Tibial nerve (tissue), 4 donors: ENCODE measurements around the gene ARCN1. TPM values are rescaled to one million over a fixed set of nuclear protein-coding genes. Genes with fewer than 3 reads are reported as not detected.

Source experiments
- DNase-seq, 2 donors: peaks; one replicate each; pipeline ENCODE4 v3.0.0-alpha.2; 2019; ENCODE audit warnings: low spot score in 2 of 2
- H3K27ac ChIP-seq, 4 donors: fragments of 200-600 bp; sonication (generic) in 3 of 4; one replicate each; pipeline ENCODE4 v1.5.1; 2017 to 2019; ENCODE audit warnings: mild to moderate bottlenecking in 1 of 4
- H3K27me3 ChIP-seq, 2 donors: fragments of 200-600 bp; sonication (generic) in 1 of 2; one replicate each; pipeline versions ENCODE4 v1.5.1 to v1.6.0; 2017 to 2019
- H3K36me3 ChIP-seq, 3 donors: fragments of 200-600 bp; sonication (generic); one replicate each; pipeline ENCODE4 v1.5.1; 2018 to 2019
- H3K4me1 ChIP-seq, 4 donors: fragments of 200-600 bp; sonication (generic) in 3 of 4; one replicate each; pipeline ENCODE4 v1.5.1; 2017 to 2019
- H3K4me3 ChIP-seq, 4 donors: fragments of 200-600 bp; sonication (generic) in 3 of 4; one replicate each; pipeline ENCODE4 v1.5.1; 2017 to 2019; ENCODE audit warnings: mild to moderate bottlenecking in 1 of 4, moderate library complexity in 1 of 4
- H3K9me3 ChIP-seq, 4 donors: fragments of 200-600 bp; sonication (generic) in 3 of 4; one replicate each; pipeline ENCODE4 v1.5.1; 2017 to 2019
- EP300 ChIP-seq, 2 donors: sonication (generic); formaldehyde crosslinking; IDR thresholded peaks; one replicate each; pipeline ENCODE4 v1.6.1; 2017; ENCODE audit warnings: antibody characterized with exemption in 2 of 2, mild to moderate bottlenecking in 1 of 2
- POLR2A ChIP-seq, 2 donors: fragments of 450-650 bp; IDR thresholded peaks; one replicate each; pipeline ENCODE4 v1.6.1; 2017; ENCODE audit warnings: antibody characterized with exemption in 2 of 2, mild to moderate bottlenecking in 2 of 2, moderate library complexity in 2 of 2
- WGBS, 2 donors: methylation state at CpG; one replicate each; pipeline ENCODE4 v1.1.5; 2018; 5-methylcytosine and 5-hydroxymethylcytosine counted together
- total RNA-seq, 4 donors: library from RNA; depleted of rRNA; stranded (reverse); fragments of >200 nt; gene quantifications; one replicate each; pipeline ENCODE4 v1.1.0, GENCODE V29; 2016
- TF ChIP-seq, protein P1 (sequence below), 5 experiments: fragments of 200-600 bp in 3 of 5; fragments of 450-650 bp in 2 of 5; sonication (generic) in 3 of 5; IDR thresholded peaks; one replicate each; pipeline ENCODE4 v1.5.1; 2016 to 2019; ENCODE audit warnings: antibody characterized with exemption in 5 of 5, mild to moderate bottlenecking in 3 of 5, moderate library complexity in 2 of 5

Gene ARCN1
- total RNA-seq, 4 donors from 2014 or later = 74.3 to 94.8 (median 88.5) TPM

DNA sequence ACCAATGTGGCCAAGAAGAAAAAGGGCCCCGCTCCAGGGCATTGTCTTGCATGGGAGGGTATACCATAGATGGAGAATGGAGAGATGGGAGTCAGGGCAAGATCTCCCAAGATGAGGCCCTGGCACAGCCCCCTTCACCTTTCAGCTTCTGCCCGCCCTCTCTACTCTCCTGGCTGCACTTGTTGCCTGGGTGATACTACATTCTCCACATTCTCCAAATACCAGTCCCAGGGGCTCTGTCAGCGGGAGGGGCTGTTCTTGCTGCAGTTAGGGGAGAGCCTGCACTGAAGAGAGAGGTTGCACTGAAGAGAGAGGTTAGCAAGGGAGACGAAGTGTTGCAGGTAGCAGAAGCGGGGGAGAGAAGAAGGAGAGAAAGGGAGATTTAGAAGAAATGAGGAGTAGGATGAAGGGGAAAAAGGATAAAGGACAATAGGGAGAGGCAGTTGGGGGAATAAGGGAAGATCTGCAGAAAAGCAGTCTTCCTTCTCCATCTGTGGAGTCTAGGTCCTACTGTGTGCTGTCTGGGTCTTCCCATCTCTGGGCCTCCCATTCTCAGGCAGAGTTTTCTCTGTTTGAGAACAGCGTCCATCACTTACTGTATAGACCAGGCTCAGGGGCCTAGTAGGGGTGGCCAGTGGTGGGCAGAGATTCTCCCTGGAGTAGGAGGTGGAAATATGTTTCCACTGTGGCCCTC lies 43.2 kb downstream of the ARCN1 start:
- no peaks in the 10 kb centered on the region for H3K27me3 ChIP-seq
- H3K9me3 ChIP-seq = no peaks in the 10 kb centered on the region
- H3K4me3 ChIP-seq = no peak overlapping the region
- peaks cover 5 to 41% (median 9%) of the 10 kb centered on the region in 3 donors for H3K36me3 ChIP-seq
- TF ChIP-seq EP300 (IDR thresholded peaks at IDR 0.05) = no peak
- no peak for TF ChIP-seq POLR2A (IDR thresholded peaks at IDR 0.05)
- TF ChIP-seq, protein P1, sequence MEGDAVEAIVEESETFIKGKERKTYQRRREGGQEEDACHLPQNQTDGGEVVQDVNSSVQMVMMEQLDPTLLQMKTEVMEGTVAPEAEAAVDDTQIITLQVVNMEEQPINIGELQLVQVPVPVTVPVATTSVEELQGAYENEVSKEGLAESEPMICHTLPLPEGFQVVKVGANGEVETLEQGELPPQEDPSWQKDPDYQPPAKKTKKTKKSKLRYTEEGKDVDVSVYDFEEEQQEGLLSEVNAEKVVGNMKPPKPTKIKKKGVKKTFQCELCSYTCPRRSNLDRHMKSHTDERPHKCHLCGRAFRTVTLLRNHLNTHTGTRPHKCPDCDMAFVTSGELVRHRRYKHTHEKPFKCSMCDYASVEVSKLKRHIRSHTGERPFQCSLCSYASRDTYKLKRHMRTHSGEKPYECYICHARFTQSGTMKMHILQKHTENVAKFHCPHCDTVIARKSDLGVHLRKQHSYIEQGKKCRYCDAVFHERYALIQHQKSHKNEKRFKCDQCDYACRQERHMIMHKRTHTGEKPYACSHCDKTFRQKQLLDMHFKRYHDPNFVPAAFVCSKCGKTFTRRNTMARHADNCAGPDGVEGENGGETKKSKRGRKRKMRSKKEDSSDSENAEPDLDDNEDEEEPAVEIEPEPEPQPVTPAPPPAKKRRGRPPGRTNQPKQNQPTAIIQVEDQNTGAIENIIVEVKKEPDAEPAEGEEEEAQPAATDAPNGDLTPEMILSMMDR (IDR thresholded peaks at IDR 0.05) = no peak
- no peak for DNase-seq
- 53 to 58% methylated on average over 6 of the region's 6 CpGs for WGBS, 2 donors
- peaks cover 5 to 97% (median 69%) of the 10 kb centered on the region in 4 donors for H3K4me1 ChIP-seq
- peak overlapping the region; percentile 36 to 99 (median 86) for H3K27ac ChIP-seq

DNA sequence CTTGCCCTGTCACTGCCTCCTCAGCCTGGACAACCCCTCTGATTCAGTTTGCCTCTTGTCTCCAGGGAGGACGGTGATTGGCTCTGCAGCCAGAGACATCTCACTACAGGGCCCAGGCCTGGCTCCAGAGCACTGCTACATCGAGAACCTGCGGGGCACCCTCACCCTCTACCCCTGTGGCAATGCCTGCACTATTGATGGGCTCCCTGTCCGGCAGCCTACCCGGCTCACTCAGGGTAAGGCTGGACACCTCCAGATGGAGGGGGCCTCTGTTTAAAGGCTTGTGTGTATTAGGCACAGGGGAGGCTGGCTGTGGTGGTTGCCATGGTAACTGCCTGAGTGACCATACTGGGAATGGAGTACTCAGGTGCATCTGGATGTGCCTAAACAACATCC lies 43.8 kb downstream of the ARCN1 start:
- TF ChIP-seq, protein P1 (IDR thresholded peaks at IDR 0.05) = no peak
- TF ChIP-seq POLR2A (IDR thresholded peaks at IDR 0.05) = no peak
- no peak for TF ChIP-seq EP300 (IDR thresholded peaks at IDR 0.05)
- Histone ChIP-seq H3K4me1 (peaks cover 5 to 98% (median 69%) of the 10 kb centered on the region in 4 donors), H3K4me3 (no peak overlapping the region), H3K9me3 (no peaks in the 10 kb centered on the region), H3K27ac (peak overlapping the region; percentile 36 to 99 (median 86)), H3K27me3 (no peaks in the 10 kb centered on the region), H3K36me3 (peaks cover 5 to 41% (median 9%) of the 10 kb centered on the region in 3 donors)
- DNase-seq = peak in 1 of 2 donors; percentile 12
- 60 to 85% methylated on average over 1 to 5 of the region's 5 CpGs for WGBS, 2 donors

DNA sequence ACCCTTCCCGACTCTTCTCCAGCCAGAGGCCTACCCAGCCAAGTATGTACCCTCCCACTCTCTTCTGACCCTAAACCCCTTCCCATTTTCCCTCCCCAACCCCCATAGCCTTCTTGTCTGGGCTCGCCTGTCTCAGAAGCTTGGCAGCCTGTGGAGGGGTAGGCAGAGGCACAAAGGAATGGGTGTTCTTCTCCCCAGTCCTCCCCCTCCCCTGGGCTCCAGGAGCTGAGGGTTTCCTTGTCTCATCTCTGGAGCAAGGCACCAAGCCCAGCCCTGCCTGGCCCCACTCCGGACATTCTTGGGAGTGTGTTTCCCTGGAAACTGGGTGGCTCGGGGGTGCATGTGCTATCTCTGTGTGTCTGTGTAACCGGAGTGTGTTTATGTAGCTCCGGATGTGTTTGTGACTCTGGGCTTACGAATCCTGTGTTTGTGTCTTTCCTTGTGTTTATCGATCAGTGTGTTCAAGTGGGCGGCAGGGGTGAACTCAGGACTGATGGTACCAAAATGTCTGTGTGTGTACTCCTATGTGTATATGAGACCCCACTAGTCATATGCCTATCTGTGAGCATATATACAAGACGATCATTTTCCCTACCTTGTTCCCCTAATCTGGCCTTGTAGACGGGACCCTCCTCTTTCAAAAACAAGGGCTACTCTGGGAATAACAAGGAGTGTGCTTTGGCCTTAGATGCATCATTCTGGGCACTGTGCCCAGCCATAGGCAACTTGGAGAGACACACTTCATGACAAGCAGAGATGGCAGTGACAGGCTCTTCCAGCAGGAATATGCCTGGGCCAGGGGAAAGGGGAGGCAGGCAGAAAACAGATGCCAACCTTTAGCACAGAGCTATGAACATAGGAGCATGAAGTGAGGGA lies 46.1 kb downstream of the ARCN1 start:
- H3K9me3 ChIP-seq = no peaks in the 10 kb centered on the region
- peaks cover 5 to 45% (median 9%) of the 10 kb centered on the region in 3 donors for H3K36me3 ChIP-seq
- peak overlapping the region in 2 of 4 donors; percentile 7 to 15 for H3K4me3 ChIP-seq
- peaks cover 5 to 99% (median 73%) of the 10 kb centered on the region in 4 donors for H3K4me1 ChIP-seq
- DNase-seq = peak; percentile 62 to 76
- WGBS, 2 donors = 17 to 19% methylated on average over 11 of the region's 11 CpGs
- no peaks in the 10 kb centered on the region for H3K27me3 ChIP-seq
- H3K27ac ChIP-seq = peak overlapping the region; percentile 61 to 99 (median 86)
- TF ChIP-seq POLR2A (IDR thresholded peaks at IDR 0.05) (no peak), EP300 (IDR thresholded peaks at IDR 0.05) (peak in 1 of 2 donors; percentile 75)
- TF ChIP-seq, protein P1 (IDR thresholded peaks at IDR 0.05) = no peak

DNA sequence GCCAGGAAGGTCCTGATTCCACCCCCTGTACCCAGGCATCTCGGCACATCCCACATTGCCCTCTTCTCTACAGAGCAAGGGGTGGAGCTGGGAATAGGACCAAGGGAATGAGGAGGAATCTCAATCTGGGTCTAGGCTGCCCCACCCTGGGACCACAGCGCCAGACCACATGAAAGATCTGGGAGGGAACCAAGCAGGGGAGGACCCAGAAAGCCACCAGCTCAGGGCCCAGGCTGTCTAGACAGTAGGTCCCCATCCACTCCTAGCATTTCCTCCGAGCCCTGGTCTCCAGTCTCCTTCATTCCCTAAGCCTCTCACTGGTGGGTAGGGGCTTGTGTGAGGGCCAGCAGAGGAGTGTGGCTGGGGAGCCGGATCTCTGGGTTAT lies 46.8 kb downstream of the ARCN1 start:
- peaks cover 5 to 41% (median 9%) of the 10 kb centered on the region in 3 donors for H3K36me3 ChIP-seq
- H3K4me3 ChIP-seq = peak overlapping the region in 2 of 4 donors; percentile 7 to 15
- TF ChIP-seq POLR2A (IDR thresholded peaks at IDR 0.05) (no peak), EP300 (IDR thresholded peaks at IDR 0.05) (peak in 1 of 2 donors; percentile 20)
- TF ChIP-seq, protein P1 (IDR thresholded peaks at IDR 0.05) = no peak
- peak; percentile 62 to 74 for DNase-seq
- H3K4me1 ChIP-seq = peaks cover 5 to 94% (median 74%) of the 10 kb centered on the region in 4 donors
- H3K27ac ChIP-seq = peak overlapping the region; percentile 61 to 99 (median 86)
- H3K27me3 ChIP-seq = no peaks in the 10 kb centered on the region
- H3K9me3 ChIP-seq = no peaks in the 10 kb centered on the region
- 3 to 24% methylated on average over 3 to 4 of the region's 4 CpGs for WGBS, 2 donors
